Kasumi-1 (cell line): Measurements from ENCODE around the gene MED17.

Experiments used
- DNase-seq, 2 experiments: peaks; one replicate each; lab custom pipeline; 2025; lab: John Stamatoyannopoulos, UW

Gene MED17

GRCh38 chr11:93817426-93818348, 33.6 kb downstream of the MED17 start:
- DNase-seq, result no peak

- no peak for DNase-seq
Observed at GRCh38 chr11:93819966-93820695, 36.0 kb downstream of the MED17 start.

GRCh38 chr11:93820847-93821246, 36.8 kb downstream of the MED17 start:
- no peak for DNase-seq

GRCh38 chr11:93821617-93822016, 37.5 kb downstream of the MED17 start:
- DNase-seq, result no peak

GRCh38 chr11:93822359-93822758, 38.3 kb downstream of the MED17 start:
- no peak for DNase-seq

- DNase-seq, result no peak
Observed at GRCh38 chr11:93823210-93823609, 39.1 kb downstream of the MED17 start.

GRCh38 chr11:93827363-93827762, 43.3 kb downstream of the MED17 start:
- no peak for DNase-seq

- DNase-seq, result no peak
Observed at GRCh38 chr11:93829598-93829997, 45.5 kb downstream of the MED17 start.

- no peak for DNase-seq
Observed at GRCh38 chr11:93831343-93832127, 47.5 kb downstream of the MED17 start.

- peak in 1 of 2 experiments; percentile 17 for DNase-seq
Observed at GRCh38 chr11:93832780-93833179, 48.7 kb downstream of the MED17 start.

GRCh38 chr11:93838967-93839366, 54.9 kb downstream of the MED17 start:
- DNase-seq, result no peak

GRCh38 chr11:93840180-93840579, 56.1 kb downstream of the MED17 start:
- no peak for DNase-seq

GRCh38 chr11:93840981-93841380, 56.9 kb downstream of the MED17 start:
- DNase-seq, result no peak

GRCh38 chr11:93841446-93841845, 57.4 kb downstream of the MED17 start:
- no peak for DNase-seq

- no peak for DNase-seq
Observed at GRCh38 chr11:93842034-93842433, 58.0 kb downstream of the MED17 start.

GRCh38 chr11:93842461-93842860, 58.4 kb downstream of the MED17 start:
- DNase-seq, result no peak

GRCh38 chr11:93843906-93844305, 59.8 kb downstream of the MED17 start:
- DNase-seq, result no peak

- no peak for DNase-seq
Observed at GRCh38 chr11:93844568-93844967, 60.5 kb downstream of the MED17 start.

- DNase-seq, result no peak
Observed at GRCh38 chr11:93845181-93846092, 61.4 kb downstream of the MED17 start.

- no peak for DNase-seq
Observed at GRCh38 chr11:93846411-93846810, 62.3 kb downstream of the MED17 start.

- DNase-seq, result no peak
Observed at GRCh38 chr11:93849201-93849600, 65.1 kb downstream of the MED17 start.
